GM12878 (cell line): ENCODE results near the gene SHANK1. TPM values are rescaled to one million over a fixed set of nuclear protein-coding genes. Genes with fewer than 3 reads are reported as not detected.

Experiments used
- ATAC-seq: fragments of 200-7000 bp; cut with Tn5 transposase; 3 replicates; pipeline ENCODE4 v1.9.1; 2020; ENCODE audit warnings: mild to moderate bottlenecking, moderate library complexity
- BruUV-seq: library from RNA; stranded (reverse); fragments of 400-500 nt; replicated peaks from 2 replicates; lab custom pipeline; 2021; lab: Mats Ljungman, UMichigan
- CTCF ChIA-PET: fragments of 300-600 bp; sonication (Branson Sonifier 250); formaldehyde crosslinking; extraction: SDS; loops from one replicate; lab custom pipeline; 2021; ENCODE audit warnings: inconsistent platforms; lab: Yijun Ruan, JAX
- POLR2A ChIA-PET: fragments of 350-600 bp; formaldehyde crosslinking; extraction: SDS; loops from one replicate; lab custom pipeline; 2021; ENCODE audit warnings: inconsistent platforms; lab: Charles Lee
- RAD21 ChIA-PET: fragments of 300-600 bp; sonication (Branson Sonifier 250); formaldehyde crosslinking; loops from one replicate; lab custom pipeline; 2023; ENCODE audit warnings: antibody characterized with exemption; ENCODE audit not compliant: unreplicated experiment; lab: Charles Lee
- SMC1A ChIA-PET: fragments of 300-600 bp; sonication (Branson Sonifier 250); formaldehyde crosslinking; loops from one replicate; lab custom pipeline; 2023; ENCODE audit not compliant: unreplicated experiment, uncharacterized antibody; lab: Charles Lee
- DNase-seq: peaks from one replicate; pipeline ENCODE4 v3.0.0-alpha.2; 2011; ENCODE audit warnings: low read depth, low spot score
- FAIRE-seq: peaks from 3 replicates; lab custom pipeline; 2011; peaks lifted over from hg19 to GRCh38; lab: Jason Lieb, UNC
- H2AFZ ChIP-seq: 2 replicates; pipeline ENCODE4 v1.6.0; 2011; ENCODE audit warnings: low read depth, low read length, control low read depth; ENCODE audit not compliant: control insufficient read depth
- H3K27ac ChIP-seq: 2 replicates; pipeline ENCODE4 v1.5.1; 2011; ENCODE audit warnings: control low read depth; ENCODE audit not compliant: control insufficient read depth, insufficient read depth
- H3K27me3 ChIP-seq, 2 experiments: replicated peaks in 1 of 2; 2 replicates each; pipeline versions ENCODE4 v1.6.0 to v1.6.1; 2011; ENCODE audit warnings: low read length in 1 of 2; ENCODE audit not compliant: control insufficient read depth in 2 of 2, insufficient read depth in 2 of 2
- H3K36me3 ChIP-seq, 2 experiments: 2 replicates each; pipeline ENCODE4 v1.5.1; 2011; ENCODE audit warnings: low read length in 1 of 2; ENCODE audit not compliant: control insufficient read depth in 2 of 2, insufficient read depth in 2 of 2
- H3K4me1 ChIP-seq: 2 replicates; pipeline ENCODE4 v1.6.1; 2011; ENCODE audit warnings: mild to moderate bottlenecking, low read length, moderate library complexity, mixed read lengths; ENCODE audit not compliant: control insufficient read depth, insufficient read depth
- H3K4me2 ChIP-seq: 2 replicates; pipeline ENCODE4 v1.6.0; 2011; ENCODE audit warnings: control low read depth; ENCODE audit not compliant: control insufficient read depth, insufficient read depth
- H3K4me3 ChIP-seq: fragments of 200-600 bp; sonication (generic); 2 replicates; pipeline ENCODE4 v1.5.1; 2016
- H3K79me2 ChIP-seq: 2 replicates; pipeline ENCODE4 v1.6.0; 2011; ENCODE audit warnings: low read length; ENCODE audit not compliant: control insufficient read depth, insufficient read depth
- H3K9ac ChIP-seq: 2 replicates; pipeline ENCODE4 v1.8.0; 2011; ENCODE audit warnings: low read length, control low read depth, mixed read lengths; ENCODE audit not compliant: control insufficient read depth, insufficient read depth
- H3K9me3 ChIP-seq: replicated peaks from 3 replicates; pipeline ENCODE4 v1.5.1; 2011; ENCODE audit warnings: mild to moderate bottlenecking, low read length; ENCODE audit not compliant: control insufficient read depth, insufficient read depth
- H4K20me1 ChIP-seq: 2 replicates; pipeline ENCODE4 v1.6.0; 2011; ENCODE audit not compliant: control insufficient read depth, insufficient read depth
- BHLHE40 ChIP-seq, 2 experiments: fragments of 450-650 bp in 1 of 2; IDR thresholded peaks; 2 replicates each; pipeline ENCODE4 v1.6.1; 2011 to 2017; ENCODE audit warnings: low read depth in 2 of 2, borderline replicate concordance in 1 of 2, improper control_type of control experiment in 1 of 2, low read length in 1 of 2, mild to moderate bottlenecking in 1 of 2
- NFIC ChIP-seq: IDR thresholded peaks from 2 replicates; pipeline ENCODE4 v1.6.1; 2012; ENCODE audit warnings: low read depth, mild to moderate bottlenecking, inconsistent platforms, low read length, moderate library complexity
- SMAD1 ChIP-seq: fragments of 450-650 bp; IDR thresholded peaks from 2 replicates; pipeline ENCODE4 v1.6.1; 2018; ENCODE audit warnings: mild to moderate bottlenecking, low read depth; ENCODE audit not compliant: partially characterized antibody
- ZBTB33 ChIP-seq: fragments of 450-650 bp; IDR thresholded peaks from 2 replicates; pipeline ENCODE4 v1.6.1; 2017; ENCODE audit warnings: mild to moderate bottlenecking
- WGBS: methylation state at CpG from one replicate; pipeline ENCODE4 v1.1.6; 2016; ENCODE audit warnings: low lambda C conversion rate; ENCODE audit not compliant: insufficient replicate concordance, insufficient coverage; ENCODE audit errors: missing lambda C conversion rate; 5-methylcytosine and 5-hydroxymethylcytosine counted together
- in situ Hi-C: fragments of 300-500 bp; cut with MboI; formaldehyde crosslinking; loops from 9 replicates; pipeline ENCODE4 v1.14.3; 2018; ENCODE audit warnings: mixed read lengths
- intact Hi-C: fragments of 100-400 bp; cut with micrococcal nuclease; formaldehyde crosslinking; loops from one replicate; pipeline ENCODE4 v1.14.2; 2022; ENCODE audit not compliant: unreplicated experiment
- polyA plus RNA-seq, 11 experiments: library from polyadenylated mRNA; depleted of rRNA in 4 of 11; unstranded in 6 of 11; stranded (reverse) in 5 of 11; fragments of >200 nt; fragmentation: Nextera tagmentation in 4 of 11; fragmentation: Illumina TruSeq in 1 of 11; extraction: Ambion mirVana in 4 of 11; extraction: Trizol in 1 of 11; gene quantifications; 1 replicate in 1 of 11; 2 replicates in 10 of 11; pipeline versions ENCODE4 v1.2.1 to v1.2.3, GENCODE V29; 2011 to 2016; ENCODE audit warnings: inconsistent platforms in 2 of 11, missing spikeins in 2 of 11, low read depth in 1 of 11
- total RNA-seq, 4 experiments: library from RNA; depleted of rRNA in 3 of 4; stranded (reverse); fragments of >200 nt in 3 of 4; fragmentation: Illumina TruSeq in 1 of 4; extraction: Trizol in 1 of 4; gene quantifications; 2 replicates each; pipeline versions ENCODE4 v1.2.1 to v1.2.3, GENCODE V29; 2013 to 2021

Gene SHANK1
- total and polyA plus RNA-seq, 10 of the 15 experiments (the other 5 are each of a cell fraction or from before 2014, with no cell fraction given), result not detected

GRCh38 chr19:50728084-50728737, 8.6 kb upstream of the SHANK1 start:
- BruUV-seq, result no TSS peak
- H3K4me3 ChIP-seq, result no peak overlapping the region
- in situ Hi-C loops (no loop called here), intact Hi-C loops (no loop called here)
- H3K9me3 ChIP-seq, result peaks cover 1% of the 10 kb centered on the region; the same call in 2 of the 3 replicates
- ChIA-PET RAD21 (no interaction called here), SMC1A (no interaction called here), POLR2A (interaction anchor here (0.7 kb wide), 1 partner anchor 104 kb away, joined by 3 read pairs; no protein-coding TSS in a partner anchor), CTCF (no interaction called here)
- H4K20me1 ChIP-seq, result no peaks in the 10 kb centered on the region
- no peak overlapping the region for H2AFZ ChIP-seq
- H3K27ac ChIP-seq, result no peak overlapping the region
- no peak for TF ChIP-seq BHLHE40 (IDR thresholded peaks at IDR 0.05; ENCODE audit: borderline replicate concordance in 1 of 2, low read depth in 2 of 2, low read length in 1 of 2)
- no peak for TF ChIP-seq SMAD1
- H3K79me2 ChIP-seq, result no peaks in the 10 kb centered on the region
- H3K4me2 ChIP-seq, result no peak overlapping the region
- 47% methylated on average over 35 of the region's 39 CpGs for WGBS
- FAIRE-seq (no peak), DNase-seq (no peak), ATAC-seq (no peak)
- H3K27me3 ChIP-seq, result peaks cover 2 to 5% of the 10 kb centered on the region in 2 experiments; a peak in 3 of 4 replicates
- no peak overlapping the region for H3K9ac ChIP-seq
- H3K36me3 ChIP-seq, result no peaks in the 10 kb centered on the region
- H3K4me1 ChIP-seq, result no peaks in the 10 kb centered on the region

- CTCF ChIA-PET, result no interaction called here
- FAIRE-seq, result no peak
- RAD21 ChIA-PET, result no interaction called here
- Histone ChIP-seq H3K27me3 (peaks cover 2 to 5% of the 10 kb centered on the region in 2 experiments; a peak in 3 of 4 replicates), H4K20me1 (no peaks in the 10 kb centered on the region)
- no peak for ATAC-seq
- DNase-seq, result no peak
- no peak for TF ChIP-seq NFIC
- no peak for TF ChIP-seq ZBTB33
- TF ChIP-seq, all 136 proteins: peak for 0
- H3K4me1 ChIP-seq, result no peaks in the 10 kb centered on the region
- no TSS peak for BruUV-seq
- H3K36me3 ChIP-seq, result no peaks in the 10 kb centered on the region
- H3K9ac ChIP-seq, result no peak overlapping the region
- 63% methylated on average over 9 of the region's 9 CpGs for WGBS
- H3K4me3 ChIP-seq, result no peak overlapping the region
- ChIA-PET SMC1A (no interaction called here), POLR2A (no interaction called here)
- H2AFZ ChIP-seq, result no peak overlapping the region
- intact Hi-C loops, result no loop called here
- H3K4me2 ChIP-seq, result no peak overlapping the region
- H3K79me2 ChIP-seq, result no peaks in the 10 kb centered on the region
- H3K9me3 ChIP-seq, result peaks cover 1% of the 10 kb centered on the region; the same call in 2 of the 3 replicates
- H3K27ac ChIP-seq, result no peak overlapping the region
- in situ Hi-C loops, result no loop called here
Observed at GRCh38 chr19:50725911-50726230, 6.3 kb upstream of the SHANK1 start.
